GM23338 (cell line): ENCODE data around the gene ZNF891.

Source experiments
- CTCF ChIP-seq, 2 experiments: fragments of 200-600 bp in 1 of 2; sonication (generic) in 1 of 2; conservative IDR thresholded peaks; 2 replicates each; pipeline versions ENCODE4 v1.5.1 to v1.6.1; 2016 to 2017; ENCODE audit warnings: antibody characterized with exemption in 2 of 2, low read depth in 2 of 2, mild to moderate bottlenecking in 2 of 2, moderate library complexity in 1 of 2
- EZH2 ChIP-seq: fragments of 200-600 bp; sonication (generic); IDR thresholded peaks from one replicate; pipeline ENCODE4 v1.8.0; 2017; ENCODE audit warnings: antibody characterized with exemption, mild to moderate bottlenecking, low read depth; ENCODE audit not compliant: unreplicated experiment
- EZH2phosphoT487 ChIP-seq: fragments of 200-600 bp; sonication (generic); IDR thresholded peaks from one replicate; pipeline ENCODE4 v1.8.1; 2018; ENCODE audit warnings: antibody characterized with exemption; ENCODE audit not compliant: unreplicated experiment
- JUNB ChIP-seq: IDR thresholded peaks from one replicate; pipeline ENCODE4 v1.6.1; 2016; ENCODE audit warnings: antibody characterized with exemption; ENCODE audit not compliant: unreplicated experiment
- POLR2AphosphoS5 ChIP-seq: IDR thresholded peaks from 2 replicates; pipeline ENCODE4 v1.6.1; 2016; ENCODE audit warnings: antibody characterized with exemption, low read depth
- REST ChIP-seq: IDR thresholded peaks from one replicate; pipeline ENCODE4 v1.6.1; 2018; ENCODE audit warnings: antibody characterized with exemption; ENCODE audit not compliant: unreplicated experiment
- ZNF331 ChIP-seq: fragments of 250-450 bp; sonication (Bioruptor Pico); IDR thresholded peaks from 2 replicates; pipeline ENCODE4 v1.5.0; 2020; ENCODE audit warnings: low read depth, mild to moderate bottlenecking, moderate library complexity
- ZNF462 ChIP-seq: fragments of 250-450 bp; sonication (Bioruptor Pico); IDR thresholded peaks from 2 replicates; pipeline ENCODE4 v1.5.0; 2020; ENCODE audit warnings: mild to moderate bottlenecking, moderate library complexity

- no peak for TF ChIP-seq CTCF (conservative IDR thresholded peaks at IDR 0.05; ENCODE audit: low read depth in 2 of 2)
- TF ChIP-seq POLR2AphosphoS5 = peak; percentile 26; the same call in 1 of the 2 replicates
- no peak for TF ChIP-seq EZH2
- TF ChIP-seq EZH2phosphoT487 = no peak
- TF ChIP-seq ZNF331 (CRISPR knock-in tag) = no peak
- no peak for TF ChIP-seq JUNB
- no peak for TF ChIP-seq ZNF462
- no peak for TF ChIP-seq REST
These were observed 71.6 kb downstream of the ZNF891 start for GRCh38 chr12:133058203-133059113.
